ENCODE data around the gene HEMGN. TPM values are rescaled to one million over a fixed set of nuclear protein-coding genes. Genes with fewer than 3 reads are reported as not detected.

HEMGN gene
- total and polyA plus RNA-seq, 2 of the 4 experiments (the other 2 are of a cell fraction), result not detected

DNA sequence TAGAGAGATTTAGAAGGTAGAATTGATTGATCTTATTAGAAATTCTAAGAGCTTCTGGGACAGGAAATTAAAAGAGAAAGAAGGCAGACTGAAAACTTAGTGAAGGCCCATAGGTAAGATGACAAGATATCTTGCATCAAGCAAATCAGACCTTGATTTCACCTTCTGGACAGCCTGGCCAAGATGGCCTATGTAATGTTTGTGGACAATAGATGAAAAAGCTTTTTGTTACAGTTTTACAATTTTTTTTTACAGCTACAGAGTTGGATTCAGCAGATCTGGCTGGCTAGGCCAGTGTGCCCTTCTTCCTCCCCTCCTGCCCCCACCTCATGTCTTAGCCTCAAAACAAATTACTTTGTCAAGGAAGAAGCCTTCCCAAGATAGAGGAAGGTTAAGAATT, 21.6 kb upstream of the HEMGN start:
- Histone ChIP-seq H4K91ac (ENCODE audit: insufficient read depth, low read depth, low read length) (no peak overlapping the region), H2AK5ac (ENCODE audit: low read depth, low read length) (no peak overlapping the region), H2AK9ac (replicated peaks; ENCODE audit: low read depth, low read length, poor library complexity) (no peak overlapping the region), H3K18ac (ENCODE audit: low read depth, low read length) (no peak overlapping the region), H2BK15ac (ENCODE audit: low read depth, low read length) (no peak overlapping the region), H3K14ac (replicated peaks; ENCODE audit: low read depth, low read length) (no peak overlapping the region), H3K27ac (ENCODE audit: insufficient read depth, low read length) (no peak overlapping the region), H3K4ac (ENCODE audit: low read depth, low read length) (no peak overlapping the region), H2BK20ac (ENCODE audit: low read depth, low read length) (no peak overlapping the region), H3K4me3 (ENCODE audit: insufficient read depth, low read depth, low read length) (no peak overlapping the region), H2BK120ac (ENCODE audit: low read depth, low read length) (no peak overlapping the region), H2AFZ (replicated peaks; ENCODE audit: low read length, poor library complexity) (no peak overlapping the region), H3K4me1 (ENCODE audit: control insufficient read depth, insufficient read depth, low read length) (peaks cover 6% of the 10 kb centered on the region), H3K79me1 (ENCODE audit: low read depth in 1 of 2, low read length in 2 of 2) (no peaks in the 10 kb centered on the region), H2BK5ac (ENCODE audit: low read depth, low read length, poor library complexity, severe bottlenecking) (no peak overlapping the region), H3K9ac (ENCODE audit: low read depth, low read length) (no peak overlapping the region), H3K9me1 (ENCODE audit: insufficient read depth, low read length) (no peaks in the 10 kb centered on the region), H3K23ac (ENCODE audit: low read depth, low read length) (no peak overlapping the region), H3K9me3 (ENCODE audit: control insufficient read depth, insufficient read depth, low read length) (no peaks in the 10 kb centered on the region), H4K5ac (ENCODE audit: low read depth, low read length) (no peak overlapping the region), H4K20me1 (ENCODE audit: insufficient read depth, low read length) (no peaks in the 10 kb centered on the region), H3K27me3 (ENCODE audit: control insufficient read depth, insufficient read depth, low read length) (peaks cover 10% of the 10 kb centered on the region), H3K4me2 (ENCODE audit: low read depth, low read length) (no peak overlapping the region), H3K36me3 (ENCODE audit: control insufficient read depth, insufficient read depth, low read length) (no peaks in the 10 kb centered on the region), H4K8ac (ENCODE audit: low read depth in 2 of 2, low read length in 2 of 2) (no peak overlapping the region), H3K56ac (ENCODE audit: extremely low read depth, insufficient read depth, low read length) (no peak overlapping the region)
- in situ Hi-C loops (cut with MboI; ENCODE audit: low sequenced_read_pairs), result no loop called here
- intact Hi-C loops (cut with micrococcal nuclease), result loop anchor here (2.0 kb wide), 1 partner anchor 23 kb away; the partner anchor contains the start of gene ANP32B
- DNase-seq (no peak), ATAC-seq (ENCODE audit: low read depth) (no peak)
- POLR2A ChIA-PET (ENCODE audit: unreplicated experiment), result no interaction called here
- CTCF ChIA-PET, result interaction anchor here (0.7 to 1.4 kb wide), 2 partner anchors 24 to 267 kb away, joined by 3 to 4 read pairs; partner anchors contain the start of gene ANP32B
- dilution Hi-C loops (cut with HindIII; ENCODE audit: low sequenced_read_pairs, unreplicated experiment), result no loop called here
- TF ChIP-seq CEBPB (IDR thresholded peaks at IDR 0.05; ENCODE audit: low read depth, low read length) (no peak), BHLHE40 (IDR thresholded peaks at IDR 0.05; ENCODE audit: low read depth, low read length) (no peak), CHD1 (IDR thresholded peaks at IDR 0.05; ENCODE audit: low read depth, low read length) (no peak), MAZ (IDR thresholded peaks at IDR 0.05; ENCODE audit: borderline replicate concordance, low read depth, low read length) (no peak), MAFK (IDR thresholded peaks at IDR 0.05; ENCODE audit: low read depth, low read length) (no peak), RAD21 (IDR thresholded peaks at IDR 0.05; ENCODE audit: low read length) (no peak), SMC3 (IDR thresholded peaks at IDR 0.05; ENCODE audit: low read depth, low read length) (no peak), MXI1 (IDR thresholded peaks at IDR 0.05; ENCODE audit: borderline replicate concordance, low read depth, low read length) (no peak), POLR2A (IDR thresholded peaks at IDR 0.05; ENCODE audit: low read depth, low read length) (no peak), RCOR1 (IDR thresholded peaks at IDR 0.05; ENCODE audit: insufficient replicate concordance, low read length) (no peak), FOS (IDR thresholded peaks at IDR 0.05; ENCODE audit: low read depth, low read length) (no peak), RFX5 (IDR thresholded peaks at IDR 0.05; ENCODE audit: low read depth, low read length) (no peak), NFE2L2 (IDR thresholded peaks at IDR 0.05; ENCODE audit: low read depth, low read length) (no peak)
- TF ChIP-seq, protein P1, sequence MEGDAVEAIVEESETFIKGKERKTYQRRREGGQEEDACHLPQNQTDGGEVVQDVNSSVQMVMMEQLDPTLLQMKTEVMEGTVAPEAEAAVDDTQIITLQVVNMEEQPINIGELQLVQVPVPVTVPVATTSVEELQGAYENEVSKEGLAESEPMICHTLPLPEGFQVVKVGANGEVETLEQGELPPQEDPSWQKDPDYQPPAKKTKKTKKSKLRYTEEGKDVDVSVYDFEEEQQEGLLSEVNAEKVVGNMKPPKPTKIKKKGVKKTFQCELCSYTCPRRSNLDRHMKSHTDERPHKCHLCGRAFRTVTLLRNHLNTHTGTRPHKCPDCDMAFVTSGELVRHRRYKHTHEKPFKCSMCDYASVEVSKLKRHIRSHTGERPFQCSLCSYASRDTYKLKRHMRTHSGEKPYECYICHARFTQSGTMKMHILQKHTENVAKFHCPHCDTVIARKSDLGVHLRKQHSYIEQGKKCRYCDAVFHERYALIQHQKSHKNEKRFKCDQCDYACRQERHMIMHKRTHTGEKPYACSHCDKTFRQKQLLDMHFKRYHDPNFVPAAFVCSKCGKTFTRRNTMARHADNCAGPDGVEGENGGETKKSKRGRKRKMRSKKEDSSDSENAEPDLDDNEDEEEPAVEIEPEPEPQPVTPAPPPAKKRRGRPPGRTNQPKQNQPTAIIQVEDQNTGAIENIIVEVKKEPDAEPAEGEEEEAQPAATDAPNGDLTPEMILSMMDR (conservative IDR thresholded peaks at IDR 0.05; ENCODE audit: low read depth, low read length), result no peak
- TF ChIP-seq, protein P2, sequence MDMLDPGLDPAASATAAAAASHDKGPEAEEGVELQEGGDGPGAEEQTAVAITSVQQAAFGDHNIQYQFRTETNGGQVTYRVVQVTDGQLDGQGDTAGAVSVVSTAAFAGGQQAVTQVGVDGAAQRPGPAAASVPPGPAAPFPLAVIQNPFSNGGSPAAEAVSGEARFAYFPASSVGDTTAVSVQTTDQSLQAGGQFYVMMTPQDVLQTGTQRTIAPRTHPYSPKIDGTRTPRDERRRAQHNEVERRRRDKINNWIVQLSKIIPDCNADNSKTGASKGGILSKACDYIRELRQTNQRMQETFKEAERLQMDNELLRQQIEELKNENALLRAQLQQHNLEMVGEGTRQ (IDR thresholded peaks at IDR 0.05; ENCODE audit: low read depth, low read length), result no peak
- TF ChIP-seq, protein P3, sequence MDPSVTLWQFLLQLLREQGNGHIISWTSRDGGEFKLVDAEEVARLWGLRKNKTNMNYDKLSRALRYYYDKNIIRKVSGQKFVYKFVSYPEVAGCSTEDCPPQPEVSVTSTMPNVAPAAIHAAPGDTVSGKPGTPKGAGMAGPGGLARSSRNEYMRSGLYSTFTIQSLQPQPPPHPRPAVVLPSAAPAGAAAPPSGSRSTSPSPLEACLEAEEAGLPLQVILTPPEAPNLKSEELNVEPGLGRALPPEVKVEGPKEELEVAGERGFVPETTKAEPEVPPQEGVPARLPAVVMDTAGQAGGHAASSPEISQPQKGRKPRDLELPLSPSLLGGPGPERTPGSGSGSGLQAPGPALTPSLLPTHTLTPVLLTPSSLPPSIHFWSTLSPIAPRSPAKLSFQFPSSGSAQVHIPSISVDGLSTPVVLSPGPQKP (IDR thresholded peaks at IDR 0.05; ENCODE audit: borderline replicate concordance, low read depth, low read length), result no peak
- no TSS peak for BruUV-seq (replicated peaks)
